ENCODE data around the gene DPYD.

DNA sequence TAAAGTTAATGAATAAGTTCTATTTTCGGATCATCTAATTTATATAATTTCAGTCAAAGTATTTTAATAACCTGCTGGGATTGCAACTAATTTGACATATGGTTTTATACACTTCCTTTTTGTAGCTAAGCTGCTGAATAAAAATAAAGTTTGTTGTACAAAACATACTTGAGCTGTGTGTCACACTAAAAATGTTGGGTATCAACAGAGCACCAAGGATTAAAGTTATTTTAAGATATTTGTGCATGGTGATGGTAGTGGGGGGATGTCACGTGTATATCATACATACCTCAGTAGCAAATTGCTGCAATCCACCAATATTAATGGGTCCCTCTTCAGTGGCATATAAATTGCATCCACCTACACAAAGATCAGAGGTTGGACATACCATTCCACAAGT lies 199.6 kb downstream of the DPYD start:
- TF ChIP-seq, protein P1, sequence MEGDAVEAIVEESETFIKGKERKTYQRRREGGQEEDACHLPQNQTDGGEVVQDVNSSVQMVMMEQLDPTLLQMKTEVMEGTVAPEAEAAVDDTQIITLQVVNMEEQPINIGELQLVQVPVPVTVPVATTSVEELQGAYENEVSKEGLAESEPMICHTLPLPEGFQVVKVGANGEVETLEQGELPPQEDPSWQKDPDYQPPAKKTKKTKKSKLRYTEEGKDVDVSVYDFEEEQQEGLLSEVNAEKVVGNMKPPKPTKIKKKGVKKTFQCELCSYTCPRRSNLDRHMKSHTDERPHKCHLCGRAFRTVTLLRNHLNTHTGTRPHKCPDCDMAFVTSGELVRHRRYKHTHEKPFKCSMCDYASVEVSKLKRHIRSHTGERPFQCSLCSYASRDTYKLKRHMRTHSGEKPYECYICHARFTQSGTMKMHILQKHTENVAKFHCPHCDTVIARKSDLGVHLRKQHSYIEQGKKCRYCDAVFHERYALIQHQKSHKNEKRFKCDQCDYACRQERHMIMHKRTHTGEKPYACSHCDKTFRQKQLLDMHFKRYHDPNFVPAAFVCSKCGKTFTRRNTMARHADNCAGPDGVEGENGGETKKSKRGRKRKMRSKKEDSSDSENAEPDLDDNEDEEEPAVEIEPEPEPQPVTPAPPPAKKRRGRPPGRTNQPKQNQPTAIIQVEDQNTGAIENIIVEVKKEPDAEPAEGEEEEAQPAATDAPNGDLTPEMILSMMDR (conservative IDR thresholded peaks at IDR 0.05; ENCODE audit: low read length), result no peak
- no peak for TF ChIP-seq EZH2phosphoT487 (IDR thresholded peaks at IDR 0.05; ENCODE audit: borderline replicate concordance)

Data from Loucy (cell line).